B cell (primary cell): ENCODE data around the gene BMPER. TPM values are rescaled to one million over a fixed set of nuclear protein-coding genes. Genes with fewer than 3 reads are reported as not detected.

ENCODE experiments used
- ATAC-seq: fragments of 200-7000 bp; cut with Tn5 transposase; one replicate; pipeline ENCODE4 v1.10.0; 2021; ENCODE audit warnings: low read depth, mild to moderate bottlenecking, moderate number of reproducible peaks, moderate library complexity
- CTCF ChIA-PET: fragments of 350-600 bp; sonication (Branson Sonifier 250); formaldehyde crosslinking; loops from one replicate; lab custom pipeline; 2021; ENCODE audit warnings: antibody characterized with exemption, inconsistent platforms; lab: Charles Lee
- POLR2A ChIA-PET: fragments of 350-600 bp; sonication (Branson Sonifier 250); formaldehyde crosslinking; loops from one replicate; lab custom pipeline; 2021; ENCODE audit warnings: antibody characterized with exemption; lab: Charles Lee
- DNase-seq: peaks from one replicate; pipeline ENCODE4 v3.0.0; 2013
- H2AFZ ChIP-seq: 2 replicates; pipeline ENCODE4 v1.6.1; 2012; ENCODE audit warnings: mild to moderate bottlenecking, low read depth, low read length; ENCODE audit not compliant: insufficient read depth, poor library complexity, severe bottlenecking
- H3K27ac ChIP-seq, 2 donors: 1 replicate in 1 of 2; 2 replicates in 1 of 2; pipeline ENCODE4 v1.5.1; 2012 to 2013; ENCODE audit warnings: low read length in 2 of 2, mild to moderate bottlenecking in 2 of 2, moderate library complexity in 1 of 2
- H3K27me3 ChIP-seq, 4 experiments: fragments of 200-600 bp in 1 of 4; sonication (generic) in 1 of 4; replicated peaks in 1 of 4; 1 replicate in 2 of 4; 2 replicates in 2 of 4; pipeline versions ENCODE4 v1.6.1 to v1.7.0; 2013 to 2016; ENCODE audit warnings: low read length in 3 of 4, mild to moderate bottlenecking in 2 of 4, mixed read lengths in 1 of 4, moderate library complexity in 1 of 4; ENCODE audit not compliant: insufficient read depth in 4 of 4, control insufficient read depth in 3 of 4; ENCODE audit errors: control extremely low read depth in 1 of 4
- H3K36me3 ChIP-seq, 2 experiments: replicated peaks in 1 of 2; 1 replicate in 1 of 2; 2 replicates in 1 of 2; pipeline versions ENCODE4 v1.6.1 to v1.7.1; 2013; ENCODE audit warnings: low read length in 1 of 2; ENCODE audit not compliant: insufficient read depth in 2 of 2, control insufficient read depth in 1 of 2; ENCODE audit errors: control extremely low read depth in 1 of 2, extremely low read depth in 1 of 2
- H3K4me1 ChIP-seq, 2 donors: fragments of 200-600 bp in 1 of 2; sonication (generic) in 1 of 2; 1 replicate in 1 of 2; 2 replicates in 1 of 2; pipeline versions ENCODE4 v1.5.1 to v1.6.1; 2013 to 2017; ENCODE audit warnings: low read length in 2 of 2; ENCODE audit not compliant: control insufficient read depth in 2 of 2, insufficient read depth in 2 of 2
- H3K4me2 ChIP-seq: replicated peaks from 2 replicates; pipeline ENCODE3; 2012; ENCODE audit warnings: mild to moderate bottlenecking, low read depth, low read length; ENCODE audit not compliant: poor library complexity, severe bottlenecking
- H3K4me3 ChIP-seq, 5 experiments: fragments of 200-600 bp in 1 of 5; sonication (generic) in 1 of 5; 1 replicate in 3 of 5; 2 replicates in 2 of 5; pipeline versions ENCODE4 v1.5.1 to v1.7.0; 2011 to 2016; ENCODE audit warnings: low read length in 4 of 5, mild to moderate bottlenecking in 4 of 5, low read depth in 2 of 5, control low read depth in 1 of 5, moderate library complexity in 1 of 5; ENCODE audit not compliant: insufficient read depth in 1 of 5; ENCODE audit errors: control extremely low read depth in 1 of 5, extremely low read depth in 1 of 5
- H3K79me2 ChIP-seq: fragments of 200-600 bp; sonication (generic); one replicate; pipeline ENCODE4 v1.6.0; 2016; ENCODE audit warnings: low read length; ENCODE audit not compliant: control insufficient read depth, insufficient read depth
- H3K9ac ChIP-seq: fragments of 200-600 bp; sonication (generic); 2 replicates; pipeline ENCODE4 v1.6.1; 2017; ENCODE audit warnings: mild to moderate bottlenecking, low read length, moderate library complexity
- H3K9me3 ChIP-seq, 3 donors: one replicate each; pipeline versions ENCODE4 v1.6.1 to v1.7.1; 2013; ENCODE audit warnings: low read length in 2 of 3; ENCODE audit not compliant: control insufficient read depth in 2 of 3, insufficient read depth in 1 of 3; ENCODE audit errors: control extremely low read depth in 1 of 3
- H4K20me1 ChIP-seq: 2 replicates; pipeline ENCODE4 v1.6.0; 2012; ENCODE audit warnings: mild to moderate bottlenecking, low read length; ENCODE audit not compliant: insufficient read depth, control insufficient read depth, poor library complexity, severe bottlenecking
- H3K27ac Mint-ChIP-seq: one replicate; pipeline ENCODE4 v1.8.0; 2021; ENCODE audit warnings: mixed read lengths
- H3K27me3 Mint-ChIP-seq: one replicate; pipeline ENCODE4 v1.8.0; 2021; ENCODE audit warnings: mixed read lengths
- H3K4me1 Mint-ChIP-seq: one replicate; pipeline ENCODE4 v1.8.0; 2021; ENCODE audit warnings: mixed read lengths
- H3K4me3 Mint-ChIP-seq: one replicate; pipeline ENCODE4 v1.8.0; 2021; ENCODE audit warnings: mixed read lengths
- H3K9me3 Mint-ChIP-seq: one replicate; pipeline ENCODE4 v1.8.0; 2022; ENCODE audit warnings: mixed read lengths; ENCODE audit not compliant: insufficient read depth
- EZH2 ChIP-seq: IDR thresholded peaks from 2 replicates; pipeline ENCODE4 v1.6.1; 2012; ENCODE audit warnings: borderline replicate concordance, low read depth, mild to moderate bottlenecking, moderate library complexity, low read length; ENCODE audit not compliant: insufficient read depth, poor library complexity, severe bottlenecking
- WGBS: methylation state at CpG from one replicate; pipeline ENCODE4 v1.1.5; 2013; ENCODE audit warnings: missing lambda C conversion rate; ENCODE audit not compliant: insufficient coverage; 5-methylcytosine and 5-hydroxymethylcytosine counted together
- intact Hi-C: fragments of 100-400 bp; cut with micrococcal nuclease; formaldehyde crosslinking; loops from one replicate; pipeline ENCODE4 v1.10.0; 2022
- polyA plus RNA-seq: library from polyadenylated mRNA; depleted of rRNA; stranded (reverse); fragments of >200 nt; gene quantifications from 2 replicates; pipeline ENCODE4 v1.2.3, GENCODE V29; 2012
- total RNA-seq, 2 donors: library from RNA; stranded (reverse); fragments of 120-200 nt in 1 of 2; gene quantifications; 1 replicate in 1 of 2; 2 replicates in 1 of 2; pipeline versions ENCODE4 v1.2.3 to v1.2.4, GENCODE V29; 2013 to 2022
- TF ChIP-seq, protein P1 (sequence below): fragments of 200-600 bp; IDR thresholded peaks from one replicate; pipeline ENCODE4 v1.8.0; 2022; ENCODE audit warnings: antibody characterized with exemption, mild to moderate bottlenecking

The BMPER gene
- total and polyA plus RNA-seq, 2 donors (not counting 1 experiment from before 2014, with no cell fraction given), result not detected

DNA sequence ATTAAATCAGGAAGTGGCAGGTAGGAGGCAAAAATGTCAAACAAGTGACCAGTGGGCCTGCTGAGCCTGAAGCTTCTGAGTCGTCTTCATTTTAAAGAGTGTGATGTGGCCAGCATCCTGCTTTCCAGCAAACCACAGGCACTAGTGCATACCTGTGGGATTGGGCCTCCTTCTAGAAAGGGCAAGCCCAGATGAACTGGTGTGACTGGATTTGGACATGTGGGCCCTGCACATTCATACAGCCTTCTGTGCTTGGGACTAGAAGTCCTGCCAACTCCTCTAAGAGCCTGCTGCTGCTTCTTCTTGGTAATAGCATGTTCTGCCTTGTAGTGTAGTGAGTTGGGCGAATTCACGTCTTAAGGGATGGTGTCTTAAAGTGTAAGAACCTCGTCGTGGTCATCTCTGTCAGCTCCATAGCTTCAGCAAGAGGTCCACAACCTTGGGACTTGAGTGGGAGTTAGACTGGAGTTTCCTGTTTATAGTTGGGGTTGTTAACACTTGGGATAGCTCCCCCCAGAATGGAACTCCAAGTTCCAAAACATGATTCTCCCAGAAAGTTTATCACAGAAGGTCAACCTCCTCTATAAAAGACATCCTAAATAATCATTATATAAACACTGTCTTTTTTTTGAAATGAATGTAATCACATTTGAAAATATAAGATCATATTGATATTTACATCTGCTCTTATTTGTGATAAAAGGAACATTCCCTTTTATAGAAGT is 11.2 kb downstream of the BMPER start:
- ChIA-PET POLR2A (no interaction called here), CTCF (interaction anchor here (1.2 kb wide), 1 partner anchor 22 kb away, joined by 3 read pairs; no protein-coding TSS in a partner anchor)
- H3K9ac ChIP-seq, result no peak overlapping the region
- Mint-ChIP-seq H3K9me3 (no peaks in the 10 kb centered on the region), H3K4me1 (no peaks in the 10 kb centered on the region), H3K4me3 (no peak overlapping the region), H3K27ac (no peak overlapping the region), H3K27me3 (peaks cover 5% of the 10 kb centered on the region)
- no peak overlapping the region for H3K4me3 ChIP-seq
- no peak overlapping the region for H3K4me2 ChIP-seq
- intact Hi-C loops, result no loop called here
- WGBS, result 72% methylated on average over 5 of the region's 5 CpGs
- H3K36me3 ChIP-seq, result no peaks in the 10 kb centered on the region
- no peaks in the 10 kb centered on the region for H3K79me2 ChIP-seq
- no peaks in the 10 kb centered on the region for H3K9me3 ChIP-seq
- no peak overlapping the region for H2AFZ ChIP-seq
- H4K20me1 ChIP-seq, result no peaks in the 10 kb centered on the region
- no peak for ATAC-seq
- no peaks in the 10 kb centered on the region for H3K4me1 ChIP-seq
- TF ChIP-seq, protein P1, sequence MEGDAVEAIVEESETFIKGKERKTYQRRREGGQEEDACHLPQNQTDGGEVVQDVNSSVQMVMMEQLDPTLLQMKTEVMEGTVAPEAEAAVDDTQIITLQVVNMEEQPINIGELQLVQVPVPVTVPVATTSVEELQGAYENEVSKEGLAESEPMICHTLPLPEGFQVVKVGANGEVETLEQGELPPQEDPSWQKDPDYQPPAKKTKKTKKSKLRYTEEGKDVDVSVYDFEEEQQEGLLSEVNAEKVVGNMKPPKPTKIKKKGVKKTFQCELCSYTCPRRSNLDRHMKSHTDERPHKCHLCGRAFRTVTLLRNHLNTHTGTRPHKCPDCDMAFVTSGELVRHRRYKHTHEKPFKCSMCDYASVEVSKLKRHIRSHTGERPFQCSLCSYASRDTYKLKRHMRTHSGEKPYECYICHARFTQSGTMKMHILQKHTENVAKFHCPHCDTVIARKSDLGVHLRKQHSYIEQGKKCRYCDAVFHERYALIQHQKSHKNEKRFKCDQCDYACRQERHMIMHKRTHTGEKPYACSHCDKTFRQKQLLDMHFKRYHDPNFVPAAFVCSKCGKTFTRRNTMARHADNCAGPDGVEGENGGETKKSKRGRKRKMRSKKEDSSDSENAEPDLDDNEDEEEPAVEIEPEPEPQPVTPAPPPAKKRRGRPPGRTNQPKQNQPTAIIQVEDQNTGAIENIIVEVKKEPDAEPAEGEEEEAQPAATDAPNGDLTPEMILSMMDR, result no peak
- TF ChIP-seq EZH2, result no peak
- no peaks in the 10 kb centered on the region for H3K27me3 ChIP-seq
- no peak overlapping the region for H3K27ac ChIP-seq
- no peak for DNase-seq

DNA sequence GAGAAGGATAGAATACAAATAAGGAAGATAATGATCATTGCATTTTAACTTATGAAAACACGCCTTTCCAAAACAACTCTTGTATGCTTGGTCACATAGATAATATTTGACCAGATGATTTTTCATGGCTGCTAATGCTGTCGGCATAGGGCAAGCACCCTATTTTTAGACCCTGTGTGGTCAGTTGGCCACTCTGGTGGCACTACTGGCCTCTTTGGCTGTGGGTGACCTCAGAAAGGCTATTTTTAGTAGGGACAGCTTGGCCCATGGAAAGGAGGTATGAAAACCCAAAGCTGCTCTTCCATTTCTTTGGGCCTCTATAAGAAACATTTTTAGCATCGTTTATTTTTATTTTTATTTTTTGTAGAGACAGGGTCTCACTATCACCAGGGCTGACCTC is 12.3 kb downstream of the BMPER start:
- no peak overlapping the region for H3K4me3 Mint-ChIP-seq
- no peak for ATAC-seq

More for the DNA sequence above, 12.3 kb downstream of the BMPER start:
- no peak overlapping the region for H3K27ac Mint-ChIP-seq
- CTCF ChIA-PET, result no interaction called here
- no peaks in the 10 kb centered on the region for H3K4me1 Mint-ChIP-seq
- Histone ChIP-seq H4K20me1 (no peaks in the 10 kb centered on the region), H3K79me2 (no peaks in the 10 kb centered on the region), H3K27me3 (no peaks in the 10 kb centered on the region), H2AFZ (no peak overlapping the region), H3K4me1 (no peaks in the 10 kb centered on the region), H3K36me3 (no peaks in the 10 kb centered on the region), H3K27ac (no peak overlapping the region), H3K9me3 (no peaks in the 10 kb centered on the region), H3K4me2 (no peak overlapping the region), H3K9ac (no peak overlapping the region), H3K4me3 (no peak overlapping the region)
- H3K9me3 Mint-ChIP-seq, result no peaks in the 10 kb centered on the region
- DNase-seq, result no peak
- no peaks in the 10 kb centered on the region for H3K27me3 Mint-ChIP-seq
- intact Hi-C loops, result no loop called here
- 83% methylated on average over 1 of the region's 3 CpGs for WGBS
- POLR2A ChIA-PET, result no interaction called here
- TF ChIP-seq, protein P1, result no peak
- TF ChIP-seq EZH2, result no peak
